GM19035 (cell line): ENCODE data around the gene NLRP3.
"Not testable (repeated sequence)": the region's sequence is repeated elsewhere in the genome, so short reads cannot be mapped to it uniquely, and the experiment has no call there.

Source experiments
- ATAC-seq: cut with Tn5 transposase; IDR thresholded peaks from one replicate; pipeline ENCODE4 v1.9.1; 2021; ENCODE audit not compliant: unreplicated experiment

The NLRP3 gene

DNA sequence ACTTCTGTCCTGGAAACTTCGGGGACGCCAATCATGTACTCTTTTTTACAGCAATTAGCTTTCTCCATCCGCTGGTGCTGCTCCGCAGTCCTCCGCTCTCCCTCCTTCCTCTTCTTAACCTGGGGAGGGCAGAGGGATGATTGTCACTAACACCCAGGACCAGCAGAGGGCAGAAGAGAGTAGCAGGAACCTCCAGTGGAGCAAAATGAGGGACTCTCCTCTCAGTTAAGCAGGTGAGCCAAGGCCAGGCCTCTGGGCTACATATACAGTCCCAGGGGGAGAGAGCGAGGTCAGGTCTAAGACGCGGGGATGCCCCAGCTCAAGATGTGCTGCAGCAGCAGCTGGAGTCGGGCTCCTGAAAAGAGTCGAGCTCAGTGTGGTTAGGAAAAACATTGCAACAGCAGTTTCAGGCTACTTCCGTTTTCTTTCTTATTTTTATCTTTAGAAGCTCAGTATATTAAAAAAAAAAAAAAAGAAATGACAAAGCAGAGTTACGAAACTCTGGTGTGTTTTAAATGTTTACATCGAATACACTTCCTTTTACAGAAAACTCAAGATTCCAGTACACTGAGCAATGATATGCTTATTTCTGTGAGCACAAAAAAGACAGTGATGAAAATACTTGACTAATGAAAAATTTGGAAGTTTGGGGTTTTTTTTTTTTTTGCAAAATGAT is 25.7 kb upstream of the NLRP3 start:
- ATAC-seq: peak; percentile 99

DNA sequence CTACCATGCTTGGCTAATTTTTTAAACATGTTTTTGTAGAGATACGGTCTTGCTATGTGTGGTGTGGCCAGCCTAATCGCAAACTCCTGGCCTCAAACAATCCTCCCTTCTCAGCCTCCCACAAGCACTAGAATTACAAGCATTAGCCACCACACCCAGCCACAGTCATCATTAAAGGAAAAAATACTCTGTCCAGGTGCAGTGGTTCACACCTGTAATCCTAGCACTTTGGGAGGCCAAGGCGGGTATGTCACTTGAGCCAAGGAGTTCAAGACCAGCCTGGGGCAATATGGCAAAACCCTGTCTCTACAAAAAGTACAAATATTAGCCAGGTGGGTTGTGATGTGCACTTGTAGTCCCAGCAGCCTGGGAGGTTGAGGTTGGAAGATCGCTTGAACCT is 25.0 kb upstream of the NLRP3 start:
- ATAC-seq: no peak

DNA sequence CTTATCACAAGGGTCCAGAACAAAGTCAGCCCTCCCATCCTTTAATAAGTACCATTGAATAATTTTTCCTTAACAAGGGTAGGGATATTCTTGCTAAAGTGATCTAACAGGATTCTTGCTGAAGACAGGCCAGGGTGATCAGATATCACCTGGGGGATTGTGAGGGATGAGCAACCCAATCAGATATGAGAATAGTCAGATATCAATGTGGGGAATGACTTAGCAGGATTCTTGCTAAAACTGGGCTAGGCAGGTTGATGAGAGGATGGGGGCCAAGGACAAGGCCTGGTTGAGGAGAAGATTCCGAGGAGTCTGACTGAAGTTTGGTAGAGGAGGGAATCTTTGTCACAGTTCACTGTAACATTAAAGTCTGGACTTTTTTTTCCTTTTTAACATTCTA is 23.9 kb upstream of the NLRP3 start:
- no peak for ATAC-seq

DNA sequence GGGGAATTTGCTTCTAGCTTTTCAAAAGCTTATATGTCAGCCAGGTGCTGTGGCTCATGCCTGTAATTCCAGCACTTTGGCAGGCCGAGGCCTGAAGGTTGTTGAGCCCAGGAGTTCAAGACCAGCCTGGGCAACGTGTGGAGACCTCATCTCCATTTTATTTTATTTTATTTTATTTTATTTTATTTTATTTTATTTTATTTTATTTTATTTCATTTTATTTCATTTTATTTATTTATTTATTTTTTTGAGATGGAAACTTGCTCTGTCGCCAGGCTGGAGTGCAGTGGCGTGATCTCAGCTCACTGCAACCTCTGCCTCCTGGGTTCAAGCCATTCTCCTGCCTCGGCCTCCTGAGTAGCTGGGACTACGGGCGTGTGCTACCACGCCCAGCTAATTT is 20.9 kb upstream of the NLRP3 start:
- ATAC-seq: not testable (repeated sequence)

DNA sequence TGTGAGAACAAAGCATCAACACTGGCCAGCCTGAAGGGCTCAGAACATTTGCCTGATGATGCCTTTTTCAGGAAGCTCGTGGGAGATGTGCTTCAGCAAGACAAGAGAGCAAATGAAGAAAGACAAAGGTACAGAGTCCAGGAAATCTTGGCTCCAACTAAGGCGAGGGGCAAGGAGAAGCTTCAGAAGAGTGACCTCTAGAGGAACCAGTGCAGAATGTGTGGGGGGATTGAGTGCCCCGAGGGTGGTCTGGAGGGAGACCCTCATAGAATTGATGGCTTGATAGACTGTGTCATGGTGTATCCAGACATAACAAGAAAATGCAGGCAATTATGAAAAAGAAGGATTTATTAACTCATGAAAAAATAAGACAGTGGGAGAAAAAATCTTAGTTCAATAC is 15.3 kb upstream of the NLRP3 start:
- no peak for ATAC-seq

DNA sequence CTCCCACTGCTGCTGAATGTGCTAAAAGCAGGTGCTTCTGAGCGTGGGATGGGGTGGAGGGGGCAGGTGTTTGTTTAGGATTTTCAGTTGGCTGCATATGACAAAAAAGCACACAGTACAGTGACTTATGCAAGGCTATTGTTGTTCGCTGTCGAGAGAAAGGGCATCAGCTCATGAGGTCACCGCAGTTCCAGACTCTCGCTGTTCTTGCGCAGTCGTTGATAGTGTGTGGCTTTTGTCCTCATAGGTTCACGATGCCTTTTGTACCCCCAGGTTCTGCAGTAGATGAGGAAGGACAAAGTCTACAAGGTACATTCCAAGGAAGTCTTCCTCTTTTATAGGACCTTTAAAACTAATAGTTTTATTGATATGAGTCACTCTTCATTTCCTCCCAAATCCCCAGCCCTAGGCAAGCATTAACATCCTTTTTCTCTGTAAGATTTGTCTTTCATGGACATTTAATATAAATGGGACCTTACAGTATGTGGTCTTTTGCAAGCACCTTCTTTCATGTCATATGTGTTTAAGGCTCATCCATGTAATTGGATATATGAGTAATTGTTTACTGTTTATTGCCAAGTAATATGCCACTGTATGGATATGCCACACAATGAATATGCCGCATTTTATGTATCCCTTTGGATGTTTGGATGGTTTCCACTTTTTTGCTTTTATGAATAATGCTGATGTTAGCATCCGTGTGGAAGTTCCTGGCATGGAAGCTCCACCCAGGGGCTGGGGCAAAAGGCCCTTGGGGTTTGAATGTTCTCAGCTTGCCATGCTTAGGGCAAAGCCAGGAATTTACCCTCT is 14.5 kb upstream of the NLRP3 start:
- no peak for ATAC-seq

DNA sequence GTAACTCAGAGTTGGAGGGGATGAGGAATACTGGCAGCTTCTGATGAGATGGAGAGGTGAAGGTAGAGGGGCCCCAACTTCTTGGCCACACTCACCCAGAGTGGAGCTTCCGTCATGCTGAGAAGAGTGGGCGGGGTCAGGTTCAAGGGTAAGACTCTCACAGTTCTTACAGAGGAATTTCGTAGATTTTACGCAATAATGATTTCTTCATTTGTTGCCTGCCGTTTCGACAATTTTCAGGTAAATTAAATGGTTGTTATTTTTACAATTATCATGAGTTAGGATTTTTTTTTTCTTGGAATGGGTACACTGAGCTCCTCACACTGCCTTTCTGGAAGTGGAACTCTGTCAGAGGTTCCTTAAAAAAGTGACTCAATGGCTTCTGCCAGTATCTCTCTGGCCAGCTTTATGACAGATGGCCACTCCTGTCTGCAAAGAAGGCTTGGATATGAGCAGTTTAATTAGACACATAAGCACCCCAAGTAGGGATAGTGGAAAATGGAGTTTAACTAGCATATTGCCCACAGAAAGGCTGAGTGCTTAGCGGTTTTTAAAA is 13.8 kb upstream of the NLRP3 start:
- no peak for ATAC-seq

DNA sequence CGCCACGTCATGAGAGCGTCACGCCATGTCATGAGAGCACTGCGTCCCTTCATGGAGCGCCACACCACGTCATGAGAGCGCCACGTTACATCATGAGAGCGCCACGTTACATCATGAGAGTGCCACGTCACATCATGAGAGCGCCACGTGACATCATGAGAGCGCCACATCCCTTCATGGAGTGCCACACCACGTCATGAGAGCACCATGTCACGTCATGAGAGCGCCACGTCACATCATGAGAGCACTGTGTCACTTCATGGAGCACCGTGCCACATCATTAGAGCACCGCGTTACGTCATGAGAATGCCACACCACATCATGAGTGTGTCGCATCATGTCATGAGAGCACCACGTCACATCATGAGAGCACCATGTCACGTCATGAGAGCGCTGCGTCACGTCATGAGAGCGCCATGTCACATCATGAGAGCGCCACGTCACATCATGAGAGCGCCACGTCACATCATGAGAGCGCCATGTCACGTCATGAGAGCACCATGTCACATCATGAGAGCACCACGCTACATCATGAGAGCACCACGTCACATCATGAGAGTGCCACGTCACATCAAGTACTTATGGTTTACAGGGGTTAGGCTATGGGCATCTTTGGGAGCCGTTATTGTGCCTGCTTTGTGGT is 9.8 kb upstream of the NLRP3 start:
- ATAC-seq: no peak

DNA sequence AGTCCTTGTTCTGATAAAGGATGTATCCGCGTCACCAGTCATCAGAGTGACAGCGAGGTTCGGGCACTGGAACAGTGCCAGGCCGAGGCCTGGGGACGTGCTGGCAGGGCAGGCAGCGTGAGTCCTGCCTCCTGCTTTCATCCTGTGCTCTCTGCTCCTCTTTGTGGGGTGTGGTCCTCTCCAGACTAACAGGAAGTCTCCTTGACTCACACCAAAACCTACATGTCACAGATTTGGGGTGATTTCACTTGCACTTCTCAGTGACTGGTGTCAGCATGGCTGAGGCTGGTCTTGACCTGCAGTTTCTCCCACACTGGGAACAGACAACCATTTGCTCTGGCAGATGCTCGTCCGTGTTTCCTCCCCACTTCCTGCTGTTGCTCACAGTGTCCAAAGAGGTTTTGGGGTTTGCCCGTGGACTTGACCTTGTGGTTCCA is 8.8 kb upstream of the NLRP3 start:
- peak; percentile 64 for ATAC-seq

DNA sequence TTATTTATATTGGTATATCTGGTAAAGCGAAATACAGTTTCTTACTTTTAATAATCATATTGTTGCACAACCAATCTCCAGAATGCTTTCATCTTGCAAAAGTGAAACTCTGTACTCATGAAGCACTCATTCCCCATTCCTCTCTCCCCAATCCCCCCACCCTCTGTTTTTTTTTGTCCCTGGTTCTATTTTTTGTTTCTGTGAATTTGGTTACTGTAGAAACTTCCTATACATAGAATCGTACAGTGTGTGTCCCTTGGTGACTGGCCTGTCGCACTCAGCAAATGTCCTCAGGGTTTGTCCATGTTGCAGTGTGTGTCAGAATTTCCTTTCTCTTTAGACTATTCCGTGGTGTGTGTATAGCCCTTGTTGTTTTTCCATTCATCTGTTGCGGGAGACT is 7.9 kb upstream of the NLRP3 start:
- ATAC-seq: no peak

DNA sequence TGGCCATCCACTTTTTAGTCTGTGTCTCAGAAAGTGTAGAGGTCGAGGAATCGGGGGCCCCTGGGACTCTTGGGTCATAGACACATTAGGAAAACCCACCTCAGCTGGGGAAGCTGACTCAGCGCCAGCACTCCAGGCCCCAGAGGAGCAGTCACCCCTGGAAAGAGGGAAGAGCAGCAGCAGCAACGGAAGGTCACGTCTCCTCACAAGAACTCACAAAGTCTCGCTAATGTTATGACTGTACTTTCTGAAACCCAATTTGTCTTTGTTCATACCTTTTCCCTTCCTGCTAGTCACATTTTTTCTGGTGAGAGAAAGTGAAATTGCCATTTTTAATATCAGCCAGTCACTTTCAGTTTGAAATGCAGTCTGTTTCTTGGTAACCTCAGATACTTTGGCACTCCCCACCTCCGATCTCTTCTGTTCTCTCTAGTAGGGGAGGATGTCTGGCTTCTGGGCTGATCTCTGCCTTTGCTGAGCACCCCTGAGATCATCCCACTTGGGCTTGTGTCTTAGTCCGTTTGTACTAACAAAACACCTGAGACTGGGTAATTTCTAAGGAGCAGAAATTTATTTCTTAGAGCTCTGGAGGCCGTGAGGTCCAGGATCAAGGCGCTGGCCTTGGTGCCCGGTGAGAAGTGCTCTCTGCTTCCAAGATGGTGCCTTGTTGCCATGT is 6.0 kb upstream of the NLRP3 start:
- ATAC-seq: peak; percentile 88

DNA sequence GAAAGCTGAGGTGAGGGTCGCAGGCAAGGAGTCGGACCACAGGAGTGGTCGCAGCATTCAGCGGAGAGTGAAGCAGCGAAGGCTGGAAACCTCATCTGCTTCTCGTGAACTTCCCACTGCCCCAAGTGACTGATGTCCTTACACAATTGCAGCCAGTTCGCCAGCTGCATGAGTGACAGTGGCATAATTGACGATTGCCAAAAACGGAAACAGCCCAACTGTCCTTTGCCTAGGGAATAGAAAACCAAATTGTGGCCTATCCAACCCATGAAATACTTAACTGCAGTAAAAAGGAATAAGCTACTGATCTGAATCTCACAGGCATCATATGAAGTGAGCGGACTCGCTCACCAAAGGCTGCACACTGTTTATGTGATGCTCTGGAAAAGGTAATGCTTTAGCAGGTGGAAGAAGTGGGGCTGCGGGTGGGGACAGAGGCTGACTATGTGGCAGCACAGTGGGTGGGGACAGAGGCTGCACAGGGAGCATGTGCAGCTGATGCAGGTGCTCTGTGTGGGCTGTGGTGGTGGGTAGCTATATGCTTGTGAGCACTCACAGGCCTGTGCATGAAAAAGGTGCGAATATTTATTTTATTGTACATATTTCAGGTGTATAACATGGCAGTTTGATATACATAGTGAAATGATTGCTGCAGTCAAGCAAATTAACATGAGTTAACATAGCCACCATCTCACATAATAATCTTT is 4.2 kb upstream of the NLRP3 start:
- ATAC-seq: no peak

DNA sequence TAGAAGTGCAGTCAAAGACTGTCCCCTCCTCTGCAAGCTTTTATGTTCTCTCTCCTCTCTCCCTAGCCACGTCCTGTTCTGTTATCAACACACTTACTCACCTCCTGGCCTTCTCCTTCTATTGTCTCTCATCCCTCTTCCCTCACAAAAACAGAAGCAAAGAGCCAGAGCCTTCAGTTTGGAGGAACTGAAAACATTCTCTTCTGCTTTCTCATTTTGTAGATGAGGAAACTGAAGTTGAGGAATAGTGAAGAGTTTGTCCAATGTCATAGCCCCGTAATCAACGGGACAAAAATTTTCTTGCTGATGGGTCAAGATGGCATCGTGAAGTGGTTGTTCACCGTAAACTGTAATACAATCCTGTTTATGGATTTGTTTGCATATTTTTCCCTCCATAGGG is 1.9 kb downstream of the NLRP3 start:
- ATAC-seq: no peak

DNA sequence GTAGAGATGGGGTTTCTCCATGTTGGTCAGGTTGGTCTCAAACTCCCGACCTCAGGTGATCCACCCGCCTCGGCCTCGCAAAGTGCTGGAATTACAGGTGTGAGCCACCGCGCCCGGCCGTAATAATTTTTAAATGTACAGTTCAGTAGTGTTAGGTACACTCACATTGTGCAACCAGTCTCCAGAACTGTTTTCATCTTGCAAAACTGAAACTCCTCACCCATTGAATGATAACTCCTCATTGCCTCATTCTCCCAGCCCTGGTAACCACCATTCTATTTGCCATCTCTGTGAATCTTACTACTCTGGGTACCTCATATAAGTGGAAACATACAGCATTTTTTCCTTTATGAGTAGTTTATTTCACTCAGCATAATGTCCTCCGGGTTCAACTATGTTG is 3.4 kb downstream of the NLRP3 start:
- no peak for ATAC-seq

DNA sequence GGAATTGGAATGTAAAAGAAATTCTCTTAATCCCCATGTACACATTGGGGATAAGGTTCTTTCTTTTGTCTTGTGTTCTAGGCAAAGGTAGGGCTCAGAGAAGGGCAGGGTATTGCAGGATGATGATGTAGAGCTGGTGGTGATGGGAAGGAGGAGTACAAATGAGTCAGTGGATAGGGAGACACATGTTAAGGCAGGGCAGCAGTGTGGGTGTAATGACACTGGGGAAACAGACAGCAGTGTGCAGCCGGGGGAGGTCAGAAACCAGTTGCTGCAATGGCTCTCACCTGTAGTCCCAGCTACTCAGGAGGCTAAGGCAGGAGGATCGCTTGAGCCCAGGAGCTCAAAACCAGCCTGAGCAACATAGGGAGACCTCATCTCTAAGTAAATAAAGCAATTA is 5.1 kb downstream of the NLRP3 start:
- ATAC-seq: no peak

DNA sequence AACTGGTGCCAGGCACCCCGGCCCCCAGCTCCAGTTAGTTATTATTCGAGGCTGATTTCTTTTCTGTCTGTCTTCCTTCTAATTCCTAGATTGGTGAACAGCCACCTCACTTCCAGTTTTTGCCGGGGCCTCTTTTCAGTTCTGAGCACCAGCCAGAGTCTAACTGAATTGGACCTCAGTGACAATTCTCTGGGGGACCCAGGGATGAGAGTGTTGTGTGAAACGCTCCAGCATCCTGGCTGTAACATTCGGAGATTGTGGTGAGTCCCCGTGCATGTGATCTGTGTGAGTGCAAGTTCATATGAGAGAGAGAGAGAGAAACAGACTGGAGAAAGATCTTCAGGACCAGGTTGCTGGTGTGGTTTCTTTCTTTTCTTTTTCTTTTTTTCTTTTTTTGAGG is 13.5 kb downstream of the NLRP3 start:
- ATAC-seq: no peak

DNA sequence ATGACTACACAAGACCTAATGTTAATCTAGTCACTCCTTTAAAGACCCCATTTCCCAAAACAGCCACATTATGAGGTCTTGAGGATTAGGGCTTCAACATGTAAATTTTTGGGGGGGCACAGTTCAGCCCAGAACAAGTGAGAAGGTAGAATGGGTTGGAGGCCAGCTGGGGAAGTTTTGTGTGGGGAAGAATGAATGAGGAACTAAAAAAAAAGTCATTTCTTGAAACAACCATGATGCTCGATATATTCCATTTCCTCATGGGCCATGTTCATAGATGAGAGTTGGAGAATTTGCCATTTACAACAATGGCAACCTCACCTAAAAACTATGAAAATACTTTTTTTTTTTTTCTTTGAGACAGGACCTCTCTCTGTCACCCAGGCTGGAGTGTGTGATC is 14.5 kb downstream of the NLRP3 start:
- no peak for ATAC-seq

DNA sequence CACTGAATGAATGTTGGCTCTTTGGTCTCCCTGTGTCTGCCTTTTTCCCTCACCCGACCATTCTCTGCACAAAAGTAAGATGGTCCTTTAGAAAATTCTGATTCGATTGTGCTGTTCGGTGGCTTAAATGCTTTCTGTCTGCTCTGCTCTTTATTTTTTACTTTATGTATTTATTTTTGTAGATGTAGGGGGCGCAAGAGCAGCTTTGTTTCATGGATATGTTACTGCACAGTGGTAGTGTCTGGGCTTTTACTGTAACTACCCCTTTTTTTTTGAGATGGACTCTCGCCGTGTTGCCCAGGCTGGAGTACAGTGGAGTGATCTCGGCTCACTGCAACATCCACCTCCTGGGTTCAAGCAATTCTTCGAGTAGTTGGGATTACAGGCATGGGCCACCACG is 15.7 kb downstream of the NLRP3 start:
- no peak for ATAC-seq

DNA sequence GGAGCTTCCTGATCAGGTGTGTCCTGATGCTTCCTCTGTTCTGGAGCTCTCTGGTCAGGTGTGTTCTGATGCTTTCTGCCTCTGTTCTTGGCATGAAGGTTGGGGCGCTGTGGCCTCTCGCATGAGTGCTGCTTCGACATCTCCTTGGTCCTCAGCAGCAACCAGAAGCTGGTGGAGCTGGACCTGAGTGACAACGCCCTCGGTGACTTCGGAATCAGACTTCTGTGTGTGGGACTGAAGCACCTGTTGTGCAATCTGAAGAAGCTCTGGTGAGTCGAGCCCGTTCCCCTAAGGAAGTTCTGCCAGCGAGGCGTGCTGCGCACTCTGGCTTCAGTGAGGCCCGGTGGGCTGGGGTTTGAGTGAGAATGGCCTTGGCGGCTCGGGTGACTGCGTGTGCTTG is 18.0 kb downstream of the NLRP3 start:
- no peak for ATAC-seq

DNA sequence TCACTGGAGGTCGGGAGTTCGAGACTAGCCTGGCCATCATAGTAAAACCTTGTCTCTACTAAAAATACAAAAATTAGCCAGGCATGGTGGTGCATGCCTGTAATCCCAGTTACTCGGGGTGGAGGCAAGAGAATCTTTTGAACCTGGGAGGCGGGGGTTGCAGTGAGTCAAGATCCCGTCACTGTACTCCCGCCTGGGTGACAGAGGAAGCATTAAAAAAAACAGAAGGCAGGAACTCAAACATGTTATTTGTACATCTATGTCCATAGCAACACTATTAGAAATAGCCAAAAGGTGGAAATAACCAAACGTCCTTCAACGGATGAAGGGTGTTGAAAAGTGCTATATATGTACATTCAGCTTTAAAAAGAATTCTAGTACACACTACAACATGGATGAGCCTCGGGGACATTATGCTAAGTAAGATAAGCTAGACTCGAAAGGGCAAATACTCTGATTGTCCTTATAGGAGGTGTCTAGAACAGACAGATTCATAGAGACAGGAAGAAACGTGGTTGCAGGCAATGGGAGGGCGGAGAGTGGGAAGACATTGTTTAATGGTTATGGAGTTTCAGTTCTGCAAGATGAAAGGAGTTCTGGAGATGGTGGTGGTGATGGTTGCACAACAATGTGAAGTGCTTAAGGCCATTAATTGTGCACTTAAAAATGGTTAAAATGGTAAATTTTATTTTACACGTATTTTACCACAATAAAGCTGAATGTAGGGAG is 19.2 kb downstream of the NLRP3 start:
- ATAC-seq: no peak
